Calu3 (cell line): ENCODE data around the gene DAGLA. TPM values are rescaled to one million over a fixed set of nuclear protein-coding genes. Genes with fewer than 3 reads are reported as not detected.

Experiments used
- BruUV-seq: library from RNA; stranded (reverse); fragments of 400-500 nt; replicated peaks from 2 replicates; lab custom pipeline; 2021; lab: Mats Ljungman, UMichigan
- CTCF ChIA-PET: fragments of 300-600 bp; sonication (Branson Sonifier 250); formaldehyde crosslinking; loops from one replicate; lab custom pipeline; 2022; ENCODE audit warnings: antibody characterized with exemption; lab: Charles Lee
- DNase-seq: peaks from one replicate; pipeline ENCODE4 v3.0.0; 2022
- H3K27ac Mint-ChIP-seq: one replicate; pipeline ENCODE4 v1.8.0; 2022; ENCODE audit warnings: mixed read lengths; ENCODE audit not compliant: unreplicated experiment
- H3K27me3 Mint-ChIP-seq: one replicate; pipeline ENCODE4 v1.8.0; 2022; ENCODE audit warnings: mixed read lengths; ENCODE audit not compliant: unreplicated experiment
- H3K36me3 Mint-ChIP-seq: one replicate; pipeline ENCODE4 v1.8.0; 2022; ENCODE audit warnings: mild to moderate bottlenecking, moderate library complexity, mixed read lengths; ENCODE audit not compliant: insufficient read depth, unreplicated experiment
- H3K4me1 Mint-ChIP-seq: one replicate; pipeline ENCODE4 v1.8.0; 2022; ENCODE audit warnings: mild to moderate bottlenecking, low read depth, mixed read lengths; ENCODE audit not compliant: unreplicated experiment
- H3K4me3 Mint-ChIP-seq: one replicate; pipeline ENCODE4 v1.8.0; 2022; ENCODE audit warnings: mild to moderate bottlenecking, low read depth, moderate library complexity, mixed read lengths; ENCODE audit not compliant: unreplicated experiment
- H3K9me3 Mint-ChIP-seq: one replicate; pipeline ENCODE4 v1.8.0; 2022; ENCODE audit warnings: low read depth, mixed read lengths; ENCODE audit not compliant: unreplicated experiment
- CTCF ChIP-seq: fragments of 200-600 bp; IDR thresholded peaks from one replicate; pipeline ENCODE4 v1.8.0; 2022; ENCODE audit warnings: antibody characterized with exemption; ENCODE audit not compliant: unreplicated experiment
- intact Hi-C: fragments of 100-400 bp; cut with micrococcal nuclease; formaldehyde crosslinking; loops from one replicate; pipeline ENCODE4 v1.10.0; 2022; ENCODE audit not compliant: unreplicated experiment
- total RNA-seq: library from RNA; stranded (reverse); gene quantifications from 2 replicates; pipeline ENCODE4 v1.2.3, GENCODE V29; 2022

The DAGLA gene
- total RNA-seq, 1 experiment from 2014 or later = 7.5 TPM

DNA sequence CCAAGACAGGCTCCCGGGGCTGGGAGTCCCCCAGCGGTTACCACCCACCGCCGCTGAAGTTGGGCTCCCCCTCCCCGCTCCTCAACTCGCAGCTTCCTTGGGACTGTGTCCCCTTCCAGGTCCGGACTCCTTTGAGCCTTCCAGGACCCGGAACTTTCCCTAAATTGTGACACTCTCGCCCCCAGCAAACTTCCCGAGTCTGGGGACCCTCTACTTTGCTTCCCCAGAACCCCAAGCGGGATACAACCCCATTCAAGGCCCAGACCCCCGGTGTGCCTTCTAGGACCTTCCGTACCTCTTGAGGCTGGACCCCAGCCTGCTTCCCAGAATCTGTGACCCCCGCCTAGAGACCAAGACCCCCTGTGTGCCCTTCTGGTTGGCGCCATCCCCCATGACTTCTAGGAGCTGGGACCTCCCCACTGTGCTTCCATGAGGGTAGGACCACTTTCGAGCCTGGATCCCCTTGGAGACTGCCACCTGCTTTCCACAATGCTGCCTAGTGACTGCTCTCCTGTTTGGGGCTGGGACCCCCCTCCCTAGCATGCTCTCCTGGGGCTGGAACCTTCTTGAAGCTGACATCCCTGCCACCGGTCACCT, 72.8 kb downstream of the DAGLA start:
- Mint-ChIP-seq H3K4me1 (peaks cover 59% of the 10 kb centered on the region), H3K9me3 (no peaks in the 10 kb centered on the region), H3K27ac (peak overlapping the region; percentile 94), H3K4me3 (peak overlapping the region; percentile 99), H3K36me3 (peaks cover 53% of the 10 kb centered on the region), H3K27me3 (no peaks in the 10 kb centered on the region)
- DNase-seq = no peak
- intact Hi-C loops = no loop called here
- CTCF ChIA-PET = interaction anchor here (0.6 to 1.1 kb wide), 6 partner anchors 20 to 194 kb away, joined by 3 to 8 read pairs (median 4); partner anchors contain the start of genes FEN1 and TMEM258
- TSS peak; percentile 63 for BruUV-seq
- TF ChIP-seq CTCF = no peak

GRCh38 chr11:61753672-61754071, 73.5 kb downstream of the DAGLA start:
- H3K27ac Mint-ChIP-seq = peak overlapping the region; percentile 94
- intact Hi-C loops = no loop called here
- no peak for TF ChIP-seq CTCF
- CTCF ChIA-PET = interaction anchor here (0.6 to 1.1 kb wide), 6 partner anchors 19 to 193 kb away, joined by 3 to 8 read pairs (median 4); partner anchors contain the start of genes FEN1 and TMEM258
- no peaks in the 10 kb centered on the region for H3K27me3 Mint-ChIP-seq
- H3K4me3 Mint-ChIP-seq = peak overlapping the region; percentile 99
- peaks cover 53% of the 10 kb centered on the region for H3K36me3 Mint-ChIP-seq
- H3K4me1 Mint-ChIP-seq = peaks cover 63% of the 10 kb centered on the region
- BruUV-seq = no TSS peak
- H3K9me3 Mint-ChIP-seq = no peaks in the 10 kb centered on the region
- no peak for DNase-seq

- Mint-ChIP-seq H3K36me3 (peaks cover 57% of the 10 kb centered on the region), H3K27me3 (no peaks in the 10 kb centered on the region), H3K4me1 (peaks cover 74% of the 10 kb centered on the region), H3K4me3 (peak overlapping the region; percentile 99), H3K9me3 (no peaks in the 10 kb centered on the region), H3K27ac (peak overlapping the region; percentile 94)
- no peak for TF ChIP-seq CTCF
- CTCF ChIA-PET = interaction anchor here (1.0 kb wide), 1 partner anchor 33 kb away, joined by 4 read pairs; no protein-coding TSS in a partner anchor
- no TSS peak for BruUV-seq
- intact Hi-C loops = no loop called here
- DNase-seq = peak; percentile 52
Observed at GRCh38 chr11:61754534-61755482, 74.6 kb downstream of the DAGLA start.

GRCh38 chr11:61756147-61756451, 75.9 kb downstream of the DAGLA start:
- BruUV-seq = TSS peak; percentile 88
- CTCF ChIA-PET = interaction anchor here (1.6 to 2.2 kb wide), 2 partner anchors 11 to 36 kb away, joined by 5 to 15 read pairs; partner anchors contain the start of genes FEN1 and TMEM258

More at GRCh38 chr11:61756147-61756451, 75.9 kb downstream of the DAGLA start:
- Mint-ChIP-seq H3K36me3 (peaks cover 53% of the 10 kb centered on the region), H3K27ac (peak overlapping the region; percentile 94), H3K4me3 (peak overlapping the region; percentile 99), H3K4me1 (peaks cover 79% of the 10 kb centered on the region), H3K27me3 (no peaks in the 10 kb centered on the region), H3K9me3 (no peaks in the 10 kb centered on the region)
- intact Hi-C loops = no loop called here
- no peak for TF ChIP-seq CTCF
- no peak for DNase-seq
